Kidney epithelial cell (primary cell): Measurements from ENCODE around the gene AREL1. TPM values are rescaled to one million over a fixed set of nuclear protein-coding genes. Genes with fewer than 3 reads are reported as not detected.

Source experiments
- DNase-seq: peaks from one replicate; pipeline ENCODE4 v3.0.0-alpha.2; 2010; ENCODE audit warnings: low read depth
- H3K27me3 ChIP-seq: 2 replicates; pipeline ENCODE4 v1.6.0; 2011; ENCODE audit warnings: low read length; ENCODE audit not compliant: control insufficient read depth, insufficient read depth
- H3K36me3 ChIP-seq: 2 replicates; pipeline ENCODE4 v1.5.1; 2011; ENCODE audit warnings: low read length; ENCODE audit not compliant: control insufficient read depth, insufficient read depth
- H3K4me3 ChIP-seq: 2 replicates; pipeline ENCODE4 v1.5.1; 2011; ENCODE audit warnings: low read depth, mild to moderate bottlenecking, control low read depth, low read length
- CTCF ChIP-seq: IDR thresholded peaks from 2 replicates; pipeline ENCODE4 v1.5.1; 2011; ENCODE audit warnings: mild to moderate bottlenecking, moderate library complexity, low read length, control low read depth, inconsistent platforms; ENCODE audit not compliant: insufficient read depth, poor library complexity, severe bottlenecking
- total RNA-seq: library from RNA; depleted of rRNA; stranded (reverse); fragments of >200 nt; gene quantifications from 2 replicates; pipeline ENCODE4 v1.2.3, GENCODE V29; 2015

The AREL1 gene
- total RNA-seq, 1 donor from 2014 or later, result 40.2 TPM

- Histone ChIP-seq H3K36me3 (no peaks in the 10 kb centered on the region), H3K27me3 (no peaks in the 10 kb centered on the region), H3K4me3 (no peak overlapping the region)
- DNase-seq, result no peak
- no peak for TF ChIP-seq CTCF
Observed at GRCh38 chr14:74658535-74659131, 54.2 kb downstream of the AREL1 start.

GRCh38 chr14:74656964-74657363 is 55.9 kb downstream of the AREL1 start:
- TF ChIP-seq CTCF, result no peak
- H3K27me3 ChIP-seq, result no peaks in the 10 kb centered on the region
- no peaks in the 10 kb centered on the region for H3K36me3 ChIP-seq
- no peak overlapping the region for H3K4me3 ChIP-seq
- no peak for DNase-seq

- no peak for TF ChIP-seq CTCF
- Histone ChIP-seq H3K36me3 (no peaks in the 10 kb centered on the region), H3K4me3 (no peak overlapping the region), H3K27me3 (no peaks in the 10 kb centered on the region)
- DNase-seq, result no peak
Observed at GRCh38 chr14:74655599-74656395, 57.1 kb downstream of the AREL1 start.

- Histone ChIP-seq H3K27me3 (no peaks in the 10 kb centered on the region), H3K36me3 (no peaks in the 10 kb centered on the region), H3K4me3 (no peak overlapping the region)
- no peak for TF ChIP-seq CTCF
- no peak for DNase-seq
Observed at GRCh38 chr14:74654931-74655330, 57.9 kb downstream of the AREL1 start.

GRCh38 chr14:74653386-74654138 is 59.3 kb downstream of the AREL1 start:
- no peak for DNase-seq
- Histone ChIP-seq H3K27me3 (no peaks in the 10 kb centered on the region), H3K4me3 (no peak overlapping the region), H3K36me3 (no peaks in the 10 kb centered on the region)
- no peak for TF ChIP-seq CTCF
